ENCODE measurements around the gene PSEN2. TPM values are rescaled to one million over a fixed set of nuclear protein-coding genes. Genes with fewer than 3 reads are reported as not detected.

PSEN2 gene
- total RNA-seq, 3 donors from 2014 or later = 20.3 to 30.7 (median 24.1) TPM

DNA sequence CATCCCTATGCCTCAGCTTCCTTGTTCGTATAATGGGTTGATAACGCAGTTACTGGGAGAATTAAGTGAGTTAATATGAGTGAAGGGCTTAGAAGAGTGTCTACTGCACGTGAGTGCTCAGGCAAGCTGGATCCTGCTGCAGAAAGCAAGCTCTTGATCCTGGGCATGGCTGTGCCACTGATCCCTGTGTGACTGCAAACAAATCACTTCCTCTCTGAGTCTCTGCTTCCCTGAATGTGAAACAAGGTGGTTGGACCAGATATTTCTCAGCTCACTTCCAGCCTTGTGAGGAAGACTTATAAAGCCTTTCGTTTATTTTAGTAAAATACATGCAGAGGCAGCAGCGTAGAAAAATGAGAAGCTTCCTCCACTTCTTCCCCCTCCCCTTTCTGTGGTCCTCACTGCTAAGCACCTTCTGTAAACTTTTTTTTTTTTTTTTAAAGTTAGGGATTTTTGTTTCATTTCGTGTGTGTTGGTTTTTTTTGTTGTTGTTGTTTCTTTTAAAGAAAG is 13.8 kb downstream of the PSEN2 start:
- H3K4me1 ChIP-seq (ENCODE audit: low read depth) = peaks cover 7% of the 10 kb centered on the region
- intact Hi-C loops (cut with DNase I, micrococcal nuclease) = no loop called here
- H3K4me3 ChIP-seq = no peak overlapping the region
- DNase-seq (no peak), ATAC-seq (no peak)
- H3K9me3 ChIP-seq = no peaks in the 10 kb centered on the region
- TF ChIP-seq, protein P1, sequence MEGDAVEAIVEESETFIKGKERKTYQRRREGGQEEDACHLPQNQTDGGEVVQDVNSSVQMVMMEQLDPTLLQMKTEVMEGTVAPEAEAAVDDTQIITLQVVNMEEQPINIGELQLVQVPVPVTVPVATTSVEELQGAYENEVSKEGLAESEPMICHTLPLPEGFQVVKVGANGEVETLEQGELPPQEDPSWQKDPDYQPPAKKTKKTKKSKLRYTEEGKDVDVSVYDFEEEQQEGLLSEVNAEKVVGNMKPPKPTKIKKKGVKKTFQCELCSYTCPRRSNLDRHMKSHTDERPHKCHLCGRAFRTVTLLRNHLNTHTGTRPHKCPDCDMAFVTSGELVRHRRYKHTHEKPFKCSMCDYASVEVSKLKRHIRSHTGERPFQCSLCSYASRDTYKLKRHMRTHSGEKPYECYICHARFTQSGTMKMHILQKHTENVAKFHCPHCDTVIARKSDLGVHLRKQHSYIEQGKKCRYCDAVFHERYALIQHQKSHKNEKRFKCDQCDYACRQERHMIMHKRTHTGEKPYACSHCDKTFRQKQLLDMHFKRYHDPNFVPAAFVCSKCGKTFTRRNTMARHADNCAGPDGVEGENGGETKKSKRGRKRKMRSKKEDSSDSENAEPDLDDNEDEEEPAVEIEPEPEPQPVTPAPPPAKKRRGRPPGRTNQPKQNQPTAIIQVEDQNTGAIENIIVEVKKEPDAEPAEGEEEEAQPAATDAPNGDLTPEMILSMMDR (IDR thresholded peaks at IDR 0.05) = no peak
- no peaks in the 10 kb centered on the region for H3K36me3 ChIP-seq (ENCODE audit: low read depth)

DNA sequence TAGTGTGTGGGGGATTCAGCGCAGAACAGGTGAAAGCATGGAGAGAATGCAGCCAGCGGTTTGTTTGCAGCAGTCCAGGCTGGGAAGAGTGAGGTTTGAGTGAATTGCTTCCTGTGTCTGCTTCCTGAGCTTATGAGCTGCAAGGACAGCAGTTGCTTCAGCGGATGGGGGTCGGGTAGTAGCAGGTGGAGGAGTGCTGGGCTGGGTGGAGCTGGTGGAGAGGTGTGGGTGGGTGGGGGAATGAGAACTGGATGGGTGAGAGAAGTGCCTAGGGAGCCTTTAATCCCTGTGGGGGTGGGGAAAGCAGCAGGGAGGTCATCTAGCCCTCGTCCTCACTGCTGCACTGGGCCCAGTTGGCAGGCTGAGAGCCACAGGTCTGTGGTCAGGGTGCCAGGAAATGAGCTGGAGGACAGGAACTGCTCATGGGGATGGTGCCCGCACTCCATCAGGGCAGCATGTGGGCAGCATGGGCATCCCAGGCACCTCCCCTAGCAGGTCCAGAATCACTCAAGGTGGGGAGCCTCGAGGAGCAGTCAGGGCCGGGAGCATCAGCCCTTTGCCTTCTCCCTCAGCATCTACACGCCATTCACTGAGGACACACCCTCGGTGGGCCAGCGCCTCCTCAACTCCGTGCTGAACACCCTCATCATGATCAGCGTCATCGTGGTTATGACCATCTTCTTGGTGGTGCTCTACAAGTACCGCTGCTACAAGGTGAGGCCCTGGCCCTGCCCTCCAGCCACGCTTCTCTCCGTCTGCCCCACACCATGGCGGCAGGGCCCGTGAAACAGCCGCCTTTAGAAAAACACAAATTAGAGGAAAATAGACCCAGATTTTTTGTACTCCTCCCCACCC is 14.8 kb downstream of the PSEN2 start:
- Histone ChIP-seq H3K36me3 (ENCODE audit: low read depth) (no peaks in the 10 kb centered on the region), H3K4me1 (ENCODE audit: low read depth) (peaks cover 7% of the 10 kb centered on the region), H3K4me3 (no peak overlapping the region), H3K9me3 (no peaks in the 10 kb centered on the region)
- intact Hi-C loops (cut with DNase I, micrococcal nuclease) = no loop called here
- DNase-seq (no peak), ATAC-seq (no peak)
- TF ChIP-seq, protein P1 (IDR thresholded peaks at IDR 0.05) = no peak

DNA sequence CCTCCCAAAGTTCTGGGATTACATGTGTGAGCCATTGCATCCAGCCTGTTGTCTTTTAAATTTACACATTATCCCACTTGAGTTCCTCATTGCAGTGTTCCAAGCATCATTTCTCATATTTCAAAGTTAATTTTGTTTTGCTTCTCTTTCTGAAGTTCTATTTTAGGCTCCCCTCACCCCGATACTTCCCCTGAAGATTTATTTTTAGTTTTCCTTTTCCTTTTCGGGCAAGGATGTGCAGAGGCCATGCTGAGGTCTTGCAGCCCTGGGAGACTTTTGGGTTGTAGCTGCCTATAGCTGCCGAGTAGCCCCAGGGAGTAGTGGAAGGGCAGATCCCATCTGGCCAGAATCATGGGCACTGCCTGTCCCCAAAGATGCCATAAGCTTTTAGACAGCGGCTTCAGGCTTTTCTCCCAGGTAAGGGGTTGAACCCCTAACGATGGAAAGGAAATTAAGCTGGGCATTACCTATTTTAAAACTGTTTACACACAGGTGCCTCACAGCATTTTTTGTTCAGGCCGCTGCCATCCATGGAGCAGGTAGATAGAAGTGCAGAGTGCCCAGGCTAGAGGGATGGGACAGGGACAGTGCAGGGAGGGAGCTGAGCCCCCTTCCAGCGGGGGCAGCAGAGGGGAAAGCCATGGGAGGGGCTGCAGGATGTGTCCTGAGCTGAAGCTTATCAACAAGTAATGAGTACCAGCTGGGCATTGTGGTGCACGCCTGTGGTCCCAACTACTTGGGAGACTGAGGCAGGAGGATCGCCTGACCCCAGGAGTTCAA is 15.9 kb downstream of the PSEN2 start:
- intact Hi-C loops (cut with DNase I, micrococcal nuclease) = no loop called here
- ATAC-seq = no peak
- Histone ChIP-seq H3K36me3 (ENCODE audit: low read depth) (no peaks in the 10 kb centered on the region), H3K4me3 (no peak overlapping the region), H3K4me1 (ENCODE audit: low read depth) (peaks cover 7% of the 10 kb centered on the region), H3K9me3 (no peaks in the 10 kb centered on the region)
- no peak for DNase-seq
- TF ChIP-seq, protein P1 (IDR thresholded peaks at IDR 0.05) = no peak

DNA sequence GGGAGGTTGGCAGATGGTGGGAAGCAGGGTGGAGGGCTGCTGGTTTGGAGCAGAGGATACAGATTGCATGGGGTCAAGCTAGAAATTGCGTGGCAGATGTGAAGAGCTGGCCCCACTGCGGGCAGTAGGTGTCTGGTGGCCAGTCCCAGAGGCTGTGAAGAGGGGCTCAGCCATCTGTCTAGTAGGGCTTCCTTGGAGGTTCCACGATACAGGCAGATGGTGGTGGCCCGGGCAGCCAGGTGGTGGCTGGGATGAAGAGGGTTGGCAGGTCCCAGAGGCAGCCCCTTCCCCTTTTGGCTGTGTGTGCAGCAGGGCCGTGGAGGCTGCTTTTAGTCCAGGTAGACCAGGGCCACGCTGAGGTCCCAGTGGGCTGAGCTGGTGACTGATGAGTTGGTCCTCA is 16.6 kb downstream of the PSEN2 start:
- ATAC-seq = no peak
- H3K9me3 ChIP-seq = no peaks in the 10 kb centered on the region
- intact Hi-C loops (cut with DNase I, micrococcal nuclease) = no loop called here
- no peak overlapping the region for H3K4me3 ChIP-seq
- no peak for DNase-seq
- no peaks in the 10 kb centered on the region for H3K36me3 ChIP-seq (ENCODE audit: low read depth)
- peaks cover 7% of the 10 kb centered on the region for H3K4me1 ChIP-seq (ENCODE audit: low read depth)
- TF ChIP-seq, protein P1 (IDR thresholded peaks at IDR 0.05) = no peak

DNA sequence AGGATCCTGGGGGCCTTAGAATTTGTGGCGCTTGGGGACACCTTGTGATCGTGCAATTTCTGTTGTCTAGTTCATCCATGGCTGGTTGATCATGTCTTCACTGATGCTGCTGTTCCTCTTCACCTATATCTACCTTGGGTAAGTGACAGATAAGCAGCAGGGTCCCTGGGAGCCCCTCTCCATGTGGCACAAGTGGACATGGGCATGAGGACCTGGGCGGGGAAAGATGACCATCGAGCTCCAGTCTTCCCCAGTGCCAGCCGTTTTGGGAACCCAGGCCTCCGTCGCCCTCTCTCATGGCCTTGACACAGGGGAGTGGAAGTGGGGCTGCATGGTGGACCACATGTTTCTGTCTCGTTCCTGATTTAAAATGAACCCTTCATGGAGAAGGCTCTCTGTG is 17.6 kb downstream of the PSEN2 start:
- DNase-seq (no peak), ATAC-seq (no peak)
- intact Hi-C loops (cut with DNase I, micrococcal nuclease) = no loop called here
- no peaks in the 10 kb centered on the region for H3K36me3 ChIP-seq (ENCODE audit: low read depth)
- TF ChIP-seq, protein P1 (IDR thresholded peaks at IDR 0.05) = no peak
- no peak overlapping the region for H3K4me3 ChIP-seq
- no peaks in the 10 kb centered on the region for H3K4me1 ChIP-seq (ENCODE audit: low read depth)
- no peaks in the 10 kb centered on the region for H3K9me3 ChIP-seq

Data from mucosa of descending colon (tissue), 3 donors.